G401.6 (cell line): ENCODE results near the gene FAAP20.

Source experiments
- FAIRE-seq: peaks from 2 replicates; lab custom pipeline; 2012; peaks lifted over from hg19 to GRCh38; lab: Jason Lieb, UNC

Gene FAAP20, protein sequence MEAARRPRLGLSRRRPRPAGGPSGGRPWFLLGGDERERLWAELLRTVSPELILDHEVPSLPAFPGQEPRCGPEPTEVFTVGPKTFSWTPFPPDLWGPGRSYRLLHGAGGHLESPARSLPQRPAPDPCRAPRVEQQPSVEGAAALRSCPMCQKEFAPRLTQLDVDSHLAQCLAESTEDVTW

DNA sequence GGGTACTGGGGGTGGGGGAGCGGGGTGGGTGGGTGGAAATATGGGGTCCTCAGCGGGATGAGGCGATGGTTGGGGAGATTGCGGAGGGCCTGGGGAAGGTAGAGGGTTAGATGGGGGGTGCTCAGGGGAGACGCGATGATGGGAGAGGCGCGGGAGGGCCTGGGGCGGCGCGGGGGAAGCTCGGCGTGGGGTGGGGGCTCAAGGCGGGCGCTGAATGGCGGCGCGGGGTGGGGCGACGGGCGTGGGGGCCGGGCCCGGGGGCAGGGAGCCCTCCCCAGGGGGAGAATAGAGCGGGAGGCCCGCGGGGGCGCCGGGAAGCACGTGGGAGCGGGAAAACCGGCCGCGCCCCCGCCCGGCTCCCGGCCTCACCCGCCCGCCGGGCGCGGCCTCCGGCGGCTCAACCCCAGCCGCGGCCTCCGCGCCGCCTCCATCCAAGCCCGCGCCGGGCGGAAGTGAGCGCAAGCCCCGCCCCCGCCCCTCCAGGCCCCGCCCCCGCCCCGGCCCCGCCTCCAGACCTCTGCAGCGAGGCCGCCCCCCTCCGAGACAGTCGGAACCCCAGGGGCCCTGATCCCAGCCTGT is at the start of gene FAAP20:
Gene FAAP20, minus strand, starts transcription at position 454 of the 579 bp plus-strand sequence. Its CDS starts 23 bp downstream, at position 431.
- no peak for FAIRE-seq

DNA sequence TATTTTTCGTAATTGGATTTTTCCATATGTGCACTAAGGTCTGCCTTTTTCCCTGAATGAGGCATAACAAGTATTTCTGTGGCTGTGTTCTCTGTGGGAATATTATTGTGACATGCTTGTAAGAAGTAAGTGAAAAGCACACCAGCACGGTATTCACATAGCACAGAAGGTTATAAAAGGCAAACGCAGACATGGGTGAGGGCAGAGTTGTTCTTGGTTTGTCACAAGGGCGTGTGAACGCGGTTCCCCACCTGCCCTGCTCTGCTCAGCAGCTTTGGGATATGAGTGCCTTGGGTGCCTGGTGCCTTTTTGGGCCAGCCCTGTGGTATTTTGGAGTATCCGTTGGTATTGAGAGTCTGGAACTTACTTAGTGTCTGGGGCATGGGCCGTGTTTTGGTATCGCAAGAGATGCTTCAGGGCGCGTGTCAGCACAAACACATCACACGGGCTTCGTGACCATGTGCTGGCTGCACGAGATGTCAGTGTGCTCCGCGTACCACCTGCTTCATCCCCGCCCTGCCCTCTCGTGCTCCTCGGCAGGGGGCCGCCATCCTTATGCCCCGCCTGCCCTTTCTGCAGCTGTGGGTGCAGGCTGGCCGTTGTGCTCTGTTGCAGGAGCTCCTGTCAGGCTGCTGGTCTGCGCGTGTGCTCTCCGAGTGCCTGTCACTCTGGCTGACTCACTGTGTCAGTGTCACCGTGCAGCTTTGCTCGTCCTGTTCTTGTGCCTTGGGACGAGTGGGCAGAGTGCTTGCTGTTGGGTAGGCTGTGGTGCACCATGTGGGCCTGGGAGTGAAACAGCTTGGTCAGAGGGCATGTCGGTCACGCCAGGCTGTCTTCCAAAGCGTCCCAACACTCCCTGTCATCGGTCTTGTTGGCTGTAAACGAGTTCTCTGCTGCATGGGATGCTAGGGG is 48.5 kb upstream of the FAAP20 start:
- no peak for FAIRE-seq

DNA sequence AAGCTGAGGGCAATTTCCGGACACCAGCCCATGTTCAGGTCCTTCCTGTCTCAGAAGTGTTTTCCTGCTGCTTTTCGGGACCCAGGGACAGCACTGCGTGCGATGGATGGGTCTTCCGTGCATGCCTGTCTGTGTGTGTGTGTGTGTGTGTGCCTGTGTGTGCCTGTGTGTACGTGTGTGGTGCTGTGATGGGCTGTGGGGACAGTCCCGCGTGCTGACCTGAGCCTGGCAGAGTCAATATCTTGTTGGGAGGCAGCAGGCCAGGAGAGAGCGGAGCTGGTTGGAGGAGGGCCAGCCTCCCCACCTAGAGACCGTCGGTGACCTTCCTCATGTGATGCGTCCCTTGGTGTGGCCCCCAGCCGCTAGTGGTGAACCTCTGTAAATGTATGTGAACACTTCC is 47.2 kb upstream of the FAAP20 start:
- FAIRE-seq: no peak

DNA sequence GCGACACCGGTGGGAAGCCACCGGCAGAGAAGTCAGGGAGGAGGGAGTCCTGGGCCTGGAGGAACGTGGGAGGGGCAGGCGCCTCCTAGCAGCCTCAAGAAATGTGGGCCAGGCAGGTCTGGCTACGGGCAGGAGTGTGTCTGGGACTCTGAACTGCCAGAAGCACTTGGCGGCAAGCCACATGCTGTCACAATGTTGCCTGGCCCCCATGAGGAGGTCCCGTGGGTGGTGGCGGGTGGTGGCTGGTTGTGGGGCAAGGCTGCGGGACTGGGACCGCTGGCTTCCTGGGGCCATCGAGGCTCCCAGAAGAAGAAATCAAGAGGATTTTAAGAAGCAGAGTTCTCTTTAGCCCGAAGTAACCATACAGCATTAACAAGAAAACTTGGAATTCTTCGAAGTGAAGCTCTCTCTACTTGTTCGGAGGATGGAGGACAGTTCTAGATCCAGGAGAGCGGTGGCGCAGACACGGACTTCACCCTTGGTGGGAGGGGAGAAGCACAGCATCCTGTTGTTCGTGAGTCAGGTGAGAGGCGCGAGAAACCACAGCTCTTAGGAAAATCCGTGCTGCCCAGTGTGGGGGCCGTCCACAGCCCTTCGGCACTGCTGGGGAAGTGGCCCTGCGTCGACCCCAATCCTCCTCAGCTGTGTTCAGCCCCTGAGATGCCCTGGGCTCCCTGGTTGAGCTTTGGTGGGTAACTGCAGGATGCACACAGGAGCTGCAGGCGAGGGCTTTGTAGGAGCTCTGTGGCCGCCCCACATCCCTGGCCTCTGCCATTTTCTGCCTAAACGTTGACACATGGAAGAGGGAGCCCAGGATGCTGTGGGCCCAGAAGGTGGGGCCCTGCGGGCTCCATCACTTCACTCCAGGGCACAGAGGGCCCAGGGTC is 45.9 kb upstream of the FAAP20 start:
- no peak for FAIRE-seq

DNA sequence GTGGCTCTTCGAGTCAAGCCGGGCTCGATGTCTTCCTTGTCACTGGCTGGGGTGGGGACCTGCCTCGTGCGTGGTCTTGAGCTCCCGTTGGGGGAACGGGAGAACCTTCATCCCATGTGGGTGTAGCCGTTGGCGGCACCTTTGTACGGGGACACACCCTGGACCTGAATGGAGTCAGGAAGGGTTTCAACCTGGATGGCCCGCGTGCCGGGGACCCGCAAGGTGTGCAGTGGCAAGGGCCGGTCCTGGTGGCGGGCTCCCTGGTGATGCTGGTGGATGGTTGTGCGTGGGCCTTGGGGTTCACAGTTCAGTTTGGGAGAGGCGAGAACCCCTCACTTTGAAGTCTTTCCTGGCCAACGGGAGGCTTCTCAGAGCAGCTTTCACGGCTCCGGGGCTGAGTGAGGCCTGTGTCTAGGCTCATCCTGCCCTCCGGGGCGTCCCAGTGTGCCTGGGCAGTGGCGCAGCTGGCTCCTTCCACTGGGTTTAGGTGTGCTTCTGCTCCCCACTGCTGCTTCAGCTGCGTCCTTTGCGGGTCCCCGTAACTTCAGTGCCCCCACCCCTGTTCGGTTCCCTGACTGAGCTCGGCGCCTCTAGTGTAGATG is 44.9 kb upstream of the FAAP20 start:
- FAIRE-seq: no peak

DNA sequence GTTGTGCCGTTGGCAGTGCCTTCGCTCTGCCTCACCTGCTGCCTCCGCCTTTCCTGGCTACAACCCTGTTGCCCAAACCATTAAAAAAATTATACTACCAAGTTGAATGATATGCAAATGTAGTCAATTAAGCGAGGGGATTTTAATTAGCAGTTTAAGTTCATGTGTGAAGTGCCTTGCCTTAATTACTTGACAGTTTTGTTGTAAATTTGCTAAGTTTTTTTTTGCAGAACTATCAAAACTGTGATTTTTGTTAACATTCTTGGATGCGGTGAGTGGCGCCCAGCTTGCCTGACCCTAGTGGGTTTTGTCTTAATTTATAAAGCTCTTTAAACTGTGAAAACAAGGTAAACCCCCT is 44.4 kb upstream of the FAAP20 start:
- no peak for FAIRE-seq

DNA sequence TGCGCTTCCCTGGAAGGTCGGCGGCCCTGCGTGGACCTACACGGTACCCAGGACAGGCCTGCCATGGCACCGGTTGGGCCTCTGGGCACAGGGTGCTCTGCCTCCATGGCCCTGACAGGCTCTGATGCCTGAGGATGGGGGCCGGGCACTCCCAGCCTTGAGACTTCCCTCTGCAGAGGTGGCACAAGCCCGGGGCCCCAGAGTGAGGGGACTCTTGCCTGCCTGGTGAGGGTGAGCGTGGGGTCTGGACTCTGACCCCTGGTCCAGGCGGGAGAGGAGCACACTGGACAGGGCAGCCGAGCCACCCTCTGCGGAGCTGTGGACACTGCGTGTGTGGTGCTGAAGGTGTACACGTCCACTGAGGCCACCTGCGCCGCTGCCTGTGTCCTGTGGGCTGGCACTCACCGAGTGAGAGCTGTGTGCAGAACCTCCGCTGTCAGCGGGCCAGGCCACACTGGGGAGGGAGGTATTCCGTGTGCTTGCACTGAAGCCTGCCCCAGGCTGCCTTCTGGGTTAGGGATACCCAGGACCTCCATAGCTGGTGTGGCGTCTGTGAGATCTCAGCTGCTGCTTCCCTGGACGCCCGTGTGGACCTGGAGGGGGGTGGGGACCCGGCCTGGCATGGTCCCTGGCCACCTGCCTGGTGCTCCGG is 43.9 kb upstream of the FAAP20 start:
- FAIRE-seq: no peak

DNA sequence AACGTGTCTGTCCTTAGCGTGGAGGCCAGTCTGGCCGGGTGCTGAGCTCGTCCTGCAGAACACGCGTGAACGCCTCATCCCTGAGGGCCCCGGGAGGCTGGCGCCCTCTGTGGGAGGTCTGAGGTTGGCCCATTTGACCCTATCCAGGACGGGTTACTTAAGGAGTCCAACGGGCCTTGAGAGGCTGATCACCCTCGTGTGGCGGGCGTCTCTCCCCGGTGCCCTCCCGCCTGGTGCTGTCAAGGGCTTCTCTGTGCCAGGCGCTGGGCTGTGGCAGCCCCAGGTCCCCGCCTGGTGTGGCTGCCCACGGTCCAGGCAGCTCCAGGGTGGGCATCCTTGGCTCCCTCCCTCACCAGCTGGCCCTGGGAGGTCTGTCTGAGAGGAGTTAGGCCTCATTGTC is 43.2 kb upstream of the FAAP20 start:
- FAIRE-seq: no peak

DNA sequence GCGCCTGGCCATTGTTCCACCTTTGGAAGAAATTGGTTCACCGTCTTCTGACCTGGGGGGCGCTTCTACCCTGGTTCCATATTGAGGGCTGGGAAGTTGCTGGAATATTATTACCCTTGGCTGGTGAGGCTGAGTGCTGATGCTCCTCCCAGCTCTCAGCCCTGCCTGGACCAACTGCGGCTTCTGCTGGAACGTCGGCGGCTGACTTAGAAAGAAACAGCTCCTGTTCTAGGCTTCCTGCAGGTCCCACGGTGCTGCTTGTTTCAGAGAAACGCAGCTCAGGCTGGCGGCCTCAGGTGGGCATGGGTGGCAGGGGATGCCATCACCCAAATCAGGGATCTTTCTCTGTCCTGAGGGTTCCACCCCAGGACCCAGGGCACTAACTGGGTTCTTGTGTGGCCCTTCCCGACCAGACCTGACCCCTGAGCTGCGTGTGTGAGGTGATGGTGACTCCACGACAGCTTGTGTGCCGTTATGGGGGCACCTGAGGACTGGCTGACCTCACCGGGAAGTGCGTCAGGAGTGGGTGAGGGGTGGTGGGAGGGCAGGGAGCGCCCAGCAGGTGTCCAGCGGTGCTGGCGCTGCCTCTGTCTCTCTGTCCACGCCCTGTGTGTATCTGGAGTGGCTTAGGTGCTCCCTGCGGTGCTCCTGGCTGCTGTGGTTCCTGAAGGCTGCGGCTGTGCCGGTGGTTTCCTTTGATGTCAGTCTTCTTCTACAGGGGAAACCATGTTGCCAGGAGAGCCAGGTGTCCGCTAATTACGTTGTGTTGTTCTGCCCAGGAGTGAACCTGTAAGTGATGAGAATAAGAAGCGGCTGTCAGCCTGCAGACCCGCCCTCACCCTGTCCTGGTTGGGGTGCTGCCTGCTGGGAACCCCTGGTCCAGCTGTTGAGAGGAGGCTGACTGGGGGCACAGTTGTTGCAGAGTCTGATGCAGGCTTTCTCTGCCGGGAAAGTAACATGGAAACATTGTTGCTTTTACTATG is 42.4 kb upstream of the FAAP20 start:
- FAIRE-seq: no peak

DNA sequence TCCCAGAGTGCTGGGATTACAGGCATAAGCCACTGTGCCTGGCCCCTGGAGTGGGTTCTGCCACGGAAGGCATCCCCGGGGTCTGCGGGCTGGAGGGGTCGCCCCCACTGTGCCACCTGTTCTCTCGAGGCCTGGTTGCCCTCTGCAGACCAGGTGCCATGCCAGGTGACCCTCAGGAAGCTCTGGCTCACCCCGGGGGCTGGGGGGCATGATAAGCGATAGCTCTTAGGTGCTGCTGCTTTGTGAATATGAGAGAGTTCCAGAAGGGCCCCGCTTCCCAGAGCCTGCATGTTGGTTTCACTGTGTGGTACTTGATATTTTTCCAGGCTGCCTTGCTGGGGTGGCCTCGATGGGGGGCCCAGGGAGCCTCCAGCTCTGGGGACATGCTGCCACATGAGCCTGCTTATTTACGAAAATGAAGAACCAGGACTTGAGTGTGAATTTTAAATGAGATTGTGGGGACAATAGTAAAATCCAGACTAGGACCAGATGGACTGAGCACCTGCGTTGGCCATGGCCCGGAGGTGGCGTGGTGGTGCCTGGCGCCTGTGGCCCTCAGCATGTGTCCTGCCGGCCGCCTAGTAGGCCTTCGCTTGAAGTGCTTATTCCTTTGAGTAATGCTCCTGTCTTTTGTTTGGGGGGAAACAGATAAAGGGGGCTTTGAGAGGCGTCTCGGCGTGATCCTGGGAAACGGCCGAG is 40.9 kb upstream of the FAAP20 start:
- FAIRE-seq: no peak

DNA sequence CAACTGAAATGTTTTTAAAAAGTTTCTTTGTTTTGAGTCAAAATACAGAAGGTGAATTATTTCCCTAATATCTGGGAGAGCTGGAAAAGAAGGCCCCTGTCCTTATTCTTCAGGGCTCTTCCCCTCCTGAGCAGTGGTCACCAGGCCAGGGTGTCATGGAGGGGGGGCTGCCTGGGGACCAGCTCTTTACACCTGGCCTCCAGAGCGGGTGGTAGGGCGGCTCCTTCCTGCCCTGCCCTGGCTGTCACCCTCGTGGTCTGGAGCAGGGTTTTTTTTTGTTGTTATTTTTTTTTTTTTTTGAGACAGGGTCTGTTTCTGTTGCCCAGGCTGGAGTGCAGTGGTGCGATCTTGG is 40.2 kb upstream of the FAAP20 start:
- FAIRE-seq: no peak

DNA sequence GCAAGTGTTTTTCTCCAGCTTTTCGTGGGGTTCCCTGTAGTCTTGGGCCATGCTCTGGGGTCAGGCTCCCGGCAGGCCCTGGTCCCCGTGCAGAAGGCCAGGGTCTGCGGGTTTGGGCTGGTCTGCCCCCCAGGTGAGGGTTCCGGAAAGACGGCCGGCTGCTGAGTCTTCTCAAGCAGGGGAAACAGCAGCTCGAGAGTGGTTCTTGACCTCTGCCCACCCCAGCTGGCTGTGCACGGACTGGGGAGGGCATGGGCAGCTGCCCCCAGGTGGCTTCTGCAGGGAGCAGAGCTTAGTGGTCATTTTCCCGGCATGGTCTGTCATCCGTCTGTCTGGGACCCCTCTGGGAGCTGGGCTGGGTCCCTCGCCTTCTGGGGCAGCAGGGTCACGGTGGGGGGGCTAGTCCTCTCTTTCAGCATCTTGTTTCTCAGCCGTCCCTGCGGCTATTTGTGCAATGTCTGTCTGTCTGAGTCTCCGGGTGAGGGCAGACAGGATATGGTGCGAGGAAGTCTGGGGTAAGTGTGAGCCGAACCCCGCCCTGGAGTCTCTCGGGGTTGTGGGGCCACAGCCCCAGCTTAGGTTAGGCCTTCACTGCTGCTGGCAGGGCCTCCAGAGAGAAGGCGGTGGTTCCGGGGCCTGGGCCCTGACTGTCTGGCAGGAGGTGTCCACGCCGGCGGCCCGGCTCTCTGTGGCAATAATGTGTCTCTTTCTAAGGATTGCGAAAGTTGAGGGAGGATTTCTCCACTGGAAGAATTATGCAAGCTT is 39.6 kb upstream of the FAAP20 start:
- FAIRE-seq: no peak

DNA sequence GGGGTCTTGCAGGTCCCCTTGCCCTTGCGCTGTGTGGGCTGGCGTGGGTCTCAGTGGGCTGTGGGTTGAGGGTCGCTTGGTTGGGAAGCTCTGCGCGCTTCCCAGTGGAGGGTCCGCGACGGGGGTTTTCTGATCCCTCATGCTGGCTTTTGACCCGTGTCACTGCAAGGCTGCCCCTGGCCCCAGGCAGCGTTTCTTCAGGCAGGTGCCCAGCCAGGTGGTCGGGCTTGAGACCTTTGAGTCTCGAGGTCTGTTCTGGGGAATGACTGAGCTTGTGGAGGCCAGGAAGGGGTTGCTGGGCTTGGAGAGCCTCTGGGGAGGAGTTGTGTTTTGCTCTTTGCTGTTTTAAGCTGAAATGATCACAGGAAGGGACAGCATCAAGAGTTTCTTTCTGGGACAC is 38.9 kb upstream of the FAAP20 start:
- FAIRE-seq: no peak

DNA sequence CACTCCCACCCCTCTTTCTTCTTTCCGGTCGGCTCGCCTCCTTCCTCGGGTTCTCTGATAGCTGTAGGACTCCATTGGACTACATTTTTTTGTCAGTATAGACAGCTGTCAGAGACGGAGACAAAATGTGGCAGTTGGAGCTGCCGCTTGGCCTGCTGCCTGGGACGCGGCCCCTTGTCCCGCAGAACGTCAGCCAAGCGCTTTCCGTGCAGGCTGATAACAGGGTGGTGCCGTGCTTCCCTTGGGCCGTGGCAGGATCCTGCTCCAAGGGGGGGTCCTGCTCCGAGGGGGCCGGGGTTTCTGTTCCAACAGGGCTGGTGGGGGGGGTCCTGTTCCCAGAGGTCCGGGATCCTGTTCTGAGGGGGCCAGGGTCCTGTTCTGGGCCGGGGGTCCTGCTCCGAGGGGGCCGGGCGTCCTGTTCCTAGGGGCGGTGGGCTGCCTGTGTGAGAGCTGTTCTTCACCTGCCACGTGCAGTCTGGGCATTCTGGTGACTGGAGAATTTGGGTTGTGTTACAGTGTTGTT is 38.4 kb upstream of the FAAP20 start:
- FAIRE-seq: no peak

DNA sequence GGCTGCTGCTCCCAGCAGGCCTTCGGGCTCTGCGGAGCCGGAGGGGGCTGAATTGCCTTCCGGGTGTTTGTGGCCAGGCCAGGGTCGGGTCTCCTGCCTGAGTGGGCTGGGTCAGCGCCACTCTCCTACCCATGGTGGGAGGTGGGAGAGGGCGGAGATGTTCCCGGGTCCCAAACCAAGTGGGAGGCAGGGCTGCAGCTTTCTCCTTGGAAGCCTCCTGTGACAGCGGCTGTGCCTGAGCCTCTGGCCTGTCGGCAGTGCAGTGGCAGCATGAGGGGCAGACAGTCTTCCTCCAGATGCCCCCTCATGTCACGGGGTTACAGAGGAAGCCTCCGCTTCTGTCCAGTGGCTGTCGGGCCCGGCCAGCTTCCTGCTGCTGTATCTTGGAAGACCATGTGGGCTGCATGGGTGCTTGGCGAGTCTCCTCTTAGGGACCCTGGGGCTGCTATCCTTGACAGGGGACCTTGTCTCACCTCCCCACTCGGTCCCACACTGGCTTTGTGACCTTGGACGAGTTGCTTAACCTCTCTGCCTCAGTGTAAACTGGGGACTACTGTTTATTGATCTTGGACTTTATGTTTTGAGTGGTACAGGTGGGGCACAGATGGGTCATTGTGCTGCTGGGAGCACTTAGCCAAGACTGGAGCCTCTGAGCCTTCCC is 37.8 kb upstream of the FAAP20 start:
- FAIRE-seq: no peak

DNA sequence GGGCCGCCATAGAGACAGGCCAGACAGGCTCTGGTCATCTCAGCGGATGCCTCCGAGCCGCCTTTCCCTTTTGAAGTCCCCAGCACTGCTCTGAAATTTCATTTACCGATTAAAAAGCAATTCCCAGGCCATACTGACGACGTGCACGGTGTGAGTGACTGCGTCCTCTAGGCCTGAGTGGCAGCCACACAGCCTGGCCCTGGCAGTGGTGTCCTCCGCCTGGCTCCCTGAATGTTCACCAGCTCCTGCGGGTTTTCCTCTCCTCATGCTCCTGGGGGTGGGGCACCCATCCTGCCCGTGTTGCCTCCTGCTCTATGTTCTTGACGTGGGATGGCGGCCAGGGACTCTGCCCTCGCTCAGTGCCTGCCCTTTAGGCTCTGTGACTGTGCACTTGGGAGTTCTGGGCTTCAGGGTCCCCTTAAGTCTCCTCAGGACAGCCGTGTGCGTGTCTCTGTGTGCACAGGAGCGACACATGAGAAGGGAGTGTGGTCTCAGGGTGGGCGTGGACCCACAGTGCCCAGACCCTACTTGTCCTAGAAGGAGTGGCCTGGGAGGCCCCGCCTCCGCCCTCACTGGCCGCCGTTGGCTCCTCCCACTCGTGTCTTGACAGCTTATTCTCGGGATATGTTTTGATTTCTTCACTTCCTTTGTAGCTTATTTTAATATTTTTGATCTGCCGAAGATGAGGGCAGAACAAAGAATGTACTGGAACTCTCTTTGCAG is 37.1 kb upstream of the FAAP20 start:
- FAIRE-seq: peak; percentile 76

DNA sequence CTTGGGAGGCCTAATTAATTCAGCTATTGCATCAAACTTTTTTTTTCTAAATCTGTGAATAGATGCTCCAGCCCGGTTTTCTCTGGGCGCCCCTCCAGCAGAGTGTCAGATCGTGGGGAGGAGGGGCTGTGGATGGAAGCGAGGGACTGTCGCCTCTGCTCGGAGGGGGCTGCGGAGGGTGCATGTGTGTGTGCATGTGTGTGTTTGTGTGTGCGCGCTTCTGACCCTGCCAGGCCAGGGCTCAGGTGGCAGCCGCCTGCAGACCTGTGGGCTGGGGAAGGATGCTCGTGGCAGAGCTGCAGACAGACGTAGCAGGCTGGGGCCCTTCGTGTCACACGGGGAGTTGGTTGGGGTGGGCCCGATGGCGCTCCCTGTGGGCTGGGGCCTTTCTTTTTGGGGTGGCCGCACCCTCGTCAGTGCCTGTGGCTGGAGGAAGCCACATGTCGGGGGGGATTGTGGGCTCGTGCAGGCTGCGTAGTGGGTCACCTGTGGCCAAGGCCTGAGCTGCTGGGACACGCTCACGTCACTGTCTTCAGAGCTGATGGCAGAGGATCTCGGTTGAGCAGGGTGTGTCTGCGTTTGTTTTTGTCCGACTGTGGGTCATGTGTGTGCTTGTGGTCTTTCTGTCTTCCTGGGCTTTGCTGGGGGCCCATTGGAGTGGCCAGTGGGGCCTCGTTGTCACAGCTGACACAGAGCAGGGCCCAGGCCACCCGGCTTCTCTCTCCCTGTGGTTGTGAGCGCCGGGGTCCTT is 36.4 kb upstream of the FAAP20 start:
- FAIRE-seq: no peak
